VCaP (cell line): ENCODE results near the gene BRI3BP.

Experiments
- H3K27ac ChIP-seq: fragments of 450-650 bp; 2 replicates; pipeline ENCODE4 v1.5.1; 2017
- TF ChIP-seq, protein P1 (sequence below): fragments of 450-650 bp; conservative IDR thresholded peaks from 2 replicates; pipeline ENCODE4 v1.5.1; 2017; ENCODE audit warnings: mild to moderate bottlenecking, moderate library complexity

Gene BRI3BP

DNA sequence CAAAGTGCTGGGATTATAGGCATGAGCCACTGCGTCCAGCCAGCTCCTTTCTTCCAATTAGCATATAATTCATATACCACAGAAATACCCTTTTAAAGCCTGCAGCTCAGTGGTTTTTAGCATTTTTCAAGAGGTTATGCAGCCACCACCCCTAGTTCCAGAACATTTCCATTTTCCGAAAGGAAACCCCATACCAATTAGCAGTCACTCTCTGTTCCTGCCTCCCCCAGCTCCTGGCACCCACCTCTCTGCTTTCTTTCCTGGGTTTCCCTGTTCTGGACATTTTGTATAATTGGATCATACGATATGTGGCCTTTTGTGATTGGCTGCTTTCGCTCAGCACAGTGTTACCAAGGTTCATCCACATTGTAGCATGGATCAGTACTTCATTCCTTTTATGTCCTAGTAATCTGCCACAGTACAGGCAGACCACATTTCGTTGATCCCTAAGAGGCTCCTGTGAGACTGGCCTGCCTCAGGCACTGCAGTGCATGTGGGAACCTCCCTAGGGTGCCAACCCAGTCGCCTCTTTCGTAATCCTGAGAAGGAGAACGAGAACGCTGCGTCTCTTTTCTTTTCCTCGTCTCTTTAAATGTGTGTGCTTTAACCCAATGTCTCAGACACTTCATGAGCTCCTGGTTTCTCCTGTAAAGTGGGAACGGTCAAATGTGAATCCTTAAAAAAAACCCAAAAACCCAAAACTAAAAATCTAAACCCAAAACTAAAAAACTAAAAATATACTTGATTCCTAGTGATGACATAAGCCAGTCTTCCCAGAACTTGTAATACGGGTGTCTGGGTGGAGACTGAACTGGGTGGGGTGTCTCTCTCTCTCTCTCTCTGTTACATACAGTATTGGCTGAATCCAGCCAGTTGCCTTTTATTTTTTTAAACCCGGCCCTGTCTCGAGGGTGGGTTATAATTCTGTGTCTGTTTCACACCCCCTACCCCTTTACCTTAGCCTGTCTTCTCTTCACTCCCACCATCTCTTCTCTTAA is 86.5 kb downstream of the BRI3BP start:
- no peak overlapping the region for H3K27ac ChIP-seq
- TF ChIP-seq, protein P1, sequence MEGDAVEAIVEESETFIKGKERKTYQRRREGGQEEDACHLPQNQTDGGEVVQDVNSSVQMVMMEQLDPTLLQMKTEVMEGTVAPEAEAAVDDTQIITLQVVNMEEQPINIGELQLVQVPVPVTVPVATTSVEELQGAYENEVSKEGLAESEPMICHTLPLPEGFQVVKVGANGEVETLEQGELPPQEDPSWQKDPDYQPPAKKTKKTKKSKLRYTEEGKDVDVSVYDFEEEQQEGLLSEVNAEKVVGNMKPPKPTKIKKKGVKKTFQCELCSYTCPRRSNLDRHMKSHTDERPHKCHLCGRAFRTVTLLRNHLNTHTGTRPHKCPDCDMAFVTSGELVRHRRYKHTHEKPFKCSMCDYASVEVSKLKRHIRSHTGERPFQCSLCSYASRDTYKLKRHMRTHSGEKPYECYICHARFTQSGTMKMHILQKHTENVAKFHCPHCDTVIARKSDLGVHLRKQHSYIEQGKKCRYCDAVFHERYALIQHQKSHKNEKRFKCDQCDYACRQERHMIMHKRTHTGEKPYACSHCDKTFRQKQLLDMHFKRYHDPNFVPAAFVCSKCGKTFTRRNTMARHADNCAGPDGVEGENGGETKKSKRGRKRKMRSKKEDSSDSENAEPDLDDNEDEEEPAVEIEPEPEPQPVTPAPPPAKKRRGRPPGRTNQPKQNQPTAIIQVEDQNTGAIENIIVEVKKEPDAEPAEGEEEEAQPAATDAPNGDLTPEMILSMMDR: no peak
